ENCODE data around the gene SIAH3.
"Not testable (repeated sequence)": the region's sequence is repeated elsewhere in the genome, so short reads cannot be mapped to it uniquely, and the experiment has no call there.

Gene SIAH3

GRCh38 chr13:45757589-45757988 lies 94.0 kb downstream of the SIAH3 start:
- Mint-ChIP-seq H3K9me3 (peaks cover 15% of the 10 kb centered on the region), H3K27me3 (peaks cover 12% of the 10 kb centered on the region)
- not testable (repeated sequence) for H3K36me3 Mint-ChIP-seq (ENCODE audit: insufficient read depth); H3K4me1 Mint-ChIP-seq; H3K4me3 Mint-ChIP-seq; H3K27ac Mint-ChIP-seq (ENCODE audit: low read depth); DNase-seq (ENCODE audit: low spot score in 2 of 2); ATAC-seq (replicated peaks; ENCODE audit: extremely low read depth, poor library complexity, severe bottlenecking)

GRCh38 chr13:45756498-45756897 lies 95.1 kb downstream of the SIAH3 start:
- not testable (repeated sequence) for H3K27ac Mint-ChIP-seq (ENCODE audit: low read depth); H3K36me3 Mint-ChIP-seq (ENCODE audit: insufficient read depth); ATAC-seq (replicated peaks; ENCODE audit: extremely low read depth, poor library complexity, severe bottlenecking); DNase-seq (ENCODE audit: low spot score in 2 of 2); H3K4me3 Mint-ChIP-seq; H3K4me1 Mint-ChIP-seq
- Mint-ChIP-seq H3K27me3 (peaks cover 11% of the 10 kb centered on the region), H3K9me3 (peaks cover 15% of the 10 kb centered on the region)

DNA sequence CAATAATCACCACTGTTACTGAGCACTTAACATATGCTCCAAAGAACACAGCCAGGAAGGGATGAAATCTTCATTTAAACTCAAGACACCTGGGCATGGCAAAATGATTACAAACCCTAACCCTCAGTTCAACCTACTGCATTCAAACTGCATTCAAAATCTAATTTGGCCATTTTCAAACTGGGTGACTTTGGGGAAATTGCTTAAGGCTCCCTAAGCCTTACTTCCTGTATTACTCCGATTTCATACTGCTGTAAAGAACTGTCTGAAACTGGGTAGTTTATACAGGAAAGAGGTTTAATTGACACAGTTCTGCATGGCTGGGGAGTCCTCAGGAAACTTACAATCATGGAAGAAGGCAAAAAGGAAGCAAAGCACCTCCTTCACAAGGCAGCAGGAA lies 99.0 kb downstream of the SIAH3 start:
- no peak for DNase-seq (ENCODE audit: low spot score in 2 of 2)
- H3K27me3 Mint-ChIP-seq, result peaks cover 10% of the 10 kb centered on the region
- H3K9me3 Mint-ChIP-seq, result peaks cover 2% of the 10 kb centered on the region
- H3K4me1 Mint-ChIP-seq, result no peaks in the 10 kb centered on the region
- H3K4me3 Mint-ChIP-seq, result no peak overlapping the region
- no peak for ATAC-seq (replicated peaks; ENCODE audit: extremely low read depth, poor library complexity, severe bottlenecking)
- no peaks in the 10 kb centered on the region for H3K36me3 Mint-ChIP-seq (ENCODE audit: insufficient read depth)
- no peak overlapping the region for H3K27ac Mint-ChIP-seq (ENCODE audit: low read depth)

DNA sequence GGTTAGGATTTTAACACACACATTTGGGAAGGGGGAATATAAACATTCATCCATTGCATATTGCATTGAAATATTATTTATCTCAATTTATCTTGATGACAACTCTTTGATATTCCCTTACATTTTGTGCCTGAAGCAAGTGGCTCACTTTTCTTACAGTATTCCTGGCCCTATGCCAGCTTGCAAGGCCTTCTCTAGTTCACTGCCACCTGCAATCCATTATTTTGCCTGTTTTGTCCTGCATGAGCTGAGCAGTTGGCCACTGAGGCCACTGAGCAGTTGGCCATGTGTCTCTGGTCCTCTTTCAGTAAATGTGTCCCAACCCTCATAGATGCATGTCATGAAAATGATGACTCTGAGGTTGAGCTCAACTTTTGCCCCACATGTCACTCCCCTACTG lies 99.7 kb downstream of the SIAH3 start:
- DNase-seq (ENCODE audit: low spot score in 2 of 2), result no peak
- Mint-ChIP-seq H3K4me3 (no peak overlapping the region), H3K36me3 (ENCODE audit: insufficient read depth) (no peaks in the 10 kb centered on the region), H3K4me1 (no peaks in the 10 kb centered on the region), H3K27me3 (peaks cover 10% of the 10 kb centered on the region), H3K9me3 (no peaks in the 10 kb centered on the region), H3K27ac (ENCODE audit: low read depth) (no peak overlapping the region)
- ATAC-seq (replicated peaks; ENCODE audit: extremely low read depth, poor library complexity, severe bottlenecking), result no peak

DNA sequence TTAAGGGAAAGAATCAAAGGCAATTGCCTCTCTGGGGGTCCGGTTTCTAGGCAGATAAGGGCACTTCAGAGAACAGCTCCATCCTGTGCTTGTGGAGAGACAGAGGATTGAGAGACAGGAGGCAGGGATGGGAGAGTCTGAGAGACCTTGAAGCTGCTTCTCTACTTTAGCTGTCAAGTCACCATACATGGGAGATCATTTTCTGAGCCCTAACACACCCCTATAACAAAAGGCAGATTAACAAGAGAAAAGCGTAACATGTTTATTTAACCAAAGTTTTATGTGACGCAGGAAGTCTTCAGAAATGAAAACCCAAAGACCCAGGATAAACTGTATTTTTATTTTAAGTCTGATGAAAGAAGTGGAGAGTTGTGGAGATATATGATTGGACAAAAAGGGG lies 101.0 kb downstream of the SIAH3 start:
- Mint-ChIP-seq H3K4me3 (no peak overlapping the region), H3K36me3 (ENCODE audit: insufficient read depth) (no peaks in the 10 kb centered on the region), H3K4me1 (no peaks in the 10 kb centered on the region), H3K9me3 (no peaks in the 10 kb centered on the region), H3K27ac (ENCODE audit: low read depth) (no peak overlapping the region), H3K27me3 (peaks cover 10% of the 10 kb centered on the region)
- DNase-seq (ENCODE audit: low spot score in 2 of 2) (no peak), ATAC-seq (replicated peaks; ENCODE audit: extremely low read depth, poor library complexity, severe bottlenecking) (no peak)

GRCh38 chr13:45748941-45749759 lies 102.4 kb downstream of the SIAH3 start:
- H3K4me1 Mint-ChIP-seq, result no peaks in the 10 kb centered on the region
- no peaks in the 10 kb centered on the region for H3K9me3 Mint-ChIP-seq
- ATAC-seq (replicated peaks; ENCODE audit: extremely low read depth, poor library complexity, severe bottlenecking) (no peak), DNase-seq (ENCODE audit: low spot score in 2 of 2) (no peak)
- no peak overlapping the region for H3K4me3 Mint-ChIP-seq
- no peak overlapping the region for H3K27ac Mint-ChIP-seq (ENCODE audit: low read depth)
- no peaks in the 10 kb centered on the region for H3K36me3 Mint-ChIP-seq (ENCODE audit: insufficient read depth)
- H3K27me3 Mint-ChIP-seq, result peaks cover 10% of the 10 kb centered on the region

DNA sequence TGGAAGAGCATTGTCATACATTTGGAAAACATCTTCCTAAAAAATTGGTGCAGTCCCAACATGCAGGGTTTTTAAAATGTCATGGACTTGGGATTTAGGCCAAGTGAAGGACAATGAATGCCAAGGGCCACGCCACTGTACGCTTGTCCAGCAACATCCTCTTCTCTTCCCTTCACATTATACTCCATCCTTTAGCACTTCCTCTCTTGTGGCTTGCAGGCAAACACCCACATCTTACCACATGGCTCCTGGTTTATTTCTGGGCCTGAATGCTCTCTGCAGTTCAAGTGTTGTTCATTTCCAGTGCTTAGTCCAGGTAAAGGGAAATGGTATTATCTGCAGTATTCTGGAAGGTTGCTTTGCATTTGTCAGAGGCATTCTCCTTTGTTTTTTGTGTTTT lies 104.5 kb downstream of the SIAH3 start:
- Mint-ChIP-seq H3K4me1 (no peaks in the 10 kb centered on the region), H3K9me3 (no peaks in the 10 kb centered on the region), H3K27me3 (peaks cover 10% of the 10 kb centered on the region), H3K4me3 (no peak overlapping the region), H3K27ac (ENCODE audit: low read depth) (no peak overlapping the region), H3K36me3 (ENCODE audit: insufficient read depth) (no peaks in the 10 kb centered on the region)
- DNase-seq (ENCODE audit: low spot score in 2 of 2) (no peak), ATAC-seq (replicated peaks; ENCODE audit: extremely low read depth, poor library complexity, severe bottlenecking) (no peak)

DNA sequence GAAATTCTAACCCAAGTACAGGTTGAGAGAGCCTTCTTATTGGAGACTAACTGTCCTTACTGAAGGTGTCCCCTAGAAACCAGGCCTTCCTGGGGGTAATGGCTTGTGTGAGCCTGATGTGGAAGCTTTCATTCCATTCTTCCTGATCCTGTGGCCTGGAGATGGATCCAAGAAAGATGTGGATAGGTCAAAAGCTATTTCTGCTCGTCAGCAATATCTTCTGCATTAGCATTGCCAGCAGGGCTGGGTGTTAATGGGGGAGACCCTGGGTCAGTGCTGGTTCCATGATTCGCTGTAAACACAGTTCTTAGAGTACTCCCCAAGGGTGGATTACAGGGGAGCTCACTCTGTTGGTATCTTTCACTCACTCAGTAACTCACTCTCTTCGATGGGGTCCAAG lies 106.6 kb downstream of the SIAH3 start:
- Mint-ChIP-seq H3K27me3 (peaks cover 10% of the 10 kb centered on the region), H3K4me1 (no peaks in the 10 kb centered on the region), H3K36me3 (ENCODE audit: insufficient read depth) (no peaks in the 10 kb centered on the region), H3K27ac (ENCODE audit: low read depth) (no peak overlapping the region), H3K9me3 (no peaks in the 10 kb centered on the region), H3K4me3 (no peak overlapping the region)
- ATAC-seq (replicated peaks; ENCODE audit: extremely low read depth, poor library complexity, severe bottlenecking) (no peak), DNase-seq (ENCODE audit: low spot score in 2 of 2) (no peak)

DNA sequence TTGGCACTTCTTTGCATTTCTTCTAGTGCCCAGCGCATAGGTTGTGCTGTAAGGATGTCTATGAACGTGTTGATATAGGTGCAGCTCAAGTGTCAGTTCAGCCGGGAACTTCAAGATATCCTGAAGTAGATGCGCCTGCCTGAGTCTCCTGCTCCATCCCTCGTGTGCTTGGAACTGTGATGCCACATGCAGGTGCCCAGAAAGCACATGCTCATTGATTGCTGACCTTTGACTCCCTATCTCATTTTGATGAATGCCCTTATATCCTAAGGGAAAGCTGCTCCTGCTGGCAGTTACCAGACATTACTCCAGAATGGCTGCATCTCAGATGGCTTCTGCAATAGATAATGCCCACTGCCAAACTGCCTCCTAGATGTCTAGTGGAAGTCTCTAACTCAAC lies 108.6 kb downstream of the SIAH3 start:
- no peak overlapping the region for H3K4me3 Mint-ChIP-seq
- H3K36me3 Mint-ChIP-seq (ENCODE audit: insufficient read depth), result no peaks in the 10 kb centered on the region
- H3K4me1 Mint-ChIP-seq, result no peaks in the 10 kb centered on the region
- no peak for ATAC-seq (replicated peaks; ENCODE audit: extremely low read depth, poor library complexity, severe bottlenecking)
- H3K27ac Mint-ChIP-seq (ENCODE audit: low read depth), result no peak overlapping the region
- no peak for DNase-seq (ENCODE audit: low spot score in 2 of 2)
- H3K9me3 Mint-ChIP-seq, result no peaks in the 10 kb centered on the region
- H3K27me3 Mint-ChIP-seq, result no peaks in the 10 kb centered on the region

DNA sequence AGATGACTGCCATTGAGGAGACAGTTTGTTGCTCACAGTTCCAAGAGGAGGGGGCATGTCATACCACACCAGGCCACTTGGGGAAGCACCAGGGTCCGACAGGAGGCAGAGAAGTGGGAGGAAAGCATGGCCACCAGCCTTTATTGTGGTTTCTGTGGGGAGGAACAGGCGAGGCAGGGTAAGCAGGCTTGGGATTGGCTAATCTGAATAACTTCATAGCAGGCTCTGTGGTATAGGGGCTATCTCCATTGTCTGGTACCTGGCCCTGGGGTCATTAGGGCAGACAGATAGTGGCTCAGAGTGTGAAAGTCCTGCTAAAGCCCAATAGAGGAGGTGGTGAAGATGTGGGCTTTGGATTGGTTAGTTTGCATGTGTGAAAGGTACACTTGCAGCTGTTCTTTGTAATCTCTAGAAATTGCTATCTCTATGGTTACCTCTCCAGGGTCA lies 114.0 kb downstream of the SIAH3 start:
- Mint-ChIP-seq H3K4me3 (no peak overlapping the region), H3K27ac (ENCODE audit: low read depth) (no peak overlapping the region), H3K36me3 (ENCODE audit: insufficient read depth) (no peaks in the 10 kb centered on the region), H3K27me3 (peaks cover 17% of the 10 kb centered on the region), H3K4me1 (no peaks in the 10 kb centered on the region), H3K9me3 (no peaks in the 10 kb centered on the region)
- DNase-seq (ENCODE audit: low spot score in 2 of 2) (no peak), ATAC-seq (replicated peaks; ENCODE audit: extremely low read depth, poor library complexity, severe bottlenecking) (no peak)

GRCh38 chr13:45733361-45733760 lies 118.2 kb downstream of the SIAH3 start:
- no peak for ATAC-seq (replicated peaks; ENCODE audit: extremely low read depth, poor library complexity, severe bottlenecking)
- DNase-seq (ENCODE audit: low spot score in 2 of 2), result no peak
- H3K36me3 Mint-ChIP-seq (ENCODE audit: insufficient read depth), result no peaks in the 10 kb centered on the region
- no peak overlapping the region for H3K27ac Mint-ChIP-seq (ENCODE audit: low read depth)
- H3K9me3 Mint-ChIP-seq, result no peaks in the 10 kb centered on the region
- no peaks in the 10 kb centered on the region for H3K4me1 Mint-ChIP-seq
- peaks cover 17% of the 10 kb centered on the region for H3K27me3 Mint-ChIP-seq
- no peak overlapping the region for H3K4me3 Mint-ChIP-seq

GRCh38 chr13:45732916-45733315 lies 118.6 kb downstream of the SIAH3 start:
- no peak for DNase-seq (ENCODE audit: low spot score in 2 of 2)
- H3K4me1 Mint-ChIP-seq, result no peaks in the 10 kb centered on the region
- H3K27ac Mint-ChIP-seq (ENCODE audit: low read depth), result no peak overlapping the region

GRCh38 chr13:45731455-45731854 lies 120.1 kb downstream of the SIAH3 start:
- no peak for ATAC-seq (replicated peaks; ENCODE audit: extremely low read depth, poor library complexity, severe bottlenecking)
- Mint-ChIP-seq H3K27ac (ENCODE audit: low read depth) (no peak overlapping the region), H3K4me1 (no peaks in the 10 kb centered on the region)

More at GRCh38 chr13:45732916-45733315, 118.6 kb downstream of the SIAH3 start:
- Mint-ChIP-seq H3K27me3 (peaks cover 21% of the 10 kb centered on the region), H3K4me3 (no peak overlapping the region), H3K9me3 (no peaks in the 10 kb centered on the region), H3K36me3 (ENCODE audit: insufficient read depth) (no peaks in the 10 kb centered on the region)
- no peak for ATAC-seq (replicated peaks; ENCODE audit: extremely low read depth, poor library complexity, severe bottlenecking)

More at GRCh38 chr13:45731455-45731854, 120.1 kb downstream of the SIAH3 start:
- Mint-ChIP-seq H3K4me3 (no peak overlapping the region), H3K27me3 (peaks cover 26% of the 10 kb centered on the region), H3K9me3 (no peaks in the 10 kb centered on the region), H3K36me3 (ENCODE audit: insufficient read depth) (no peaks in the 10 kb centered on the region)
- DNase-seq (ENCODE audit: low spot score in 2 of 2), result no peak
